Measurements from ENCODE around the gene SNX25. TPM values are rescaled to one million over a fixed set of nuclear protein-coding genes. Genes with fewer than 3 reads are reported as not detected.
A peak's percentile ranks its signal among the peaks of the same experiment; 100 is the strongest.

SNX25 gene
- polyA plus RNA-seq, 1 of the 3 experiments (the other 2 are of a cell fraction), result 8.5 TPM

DNA sequence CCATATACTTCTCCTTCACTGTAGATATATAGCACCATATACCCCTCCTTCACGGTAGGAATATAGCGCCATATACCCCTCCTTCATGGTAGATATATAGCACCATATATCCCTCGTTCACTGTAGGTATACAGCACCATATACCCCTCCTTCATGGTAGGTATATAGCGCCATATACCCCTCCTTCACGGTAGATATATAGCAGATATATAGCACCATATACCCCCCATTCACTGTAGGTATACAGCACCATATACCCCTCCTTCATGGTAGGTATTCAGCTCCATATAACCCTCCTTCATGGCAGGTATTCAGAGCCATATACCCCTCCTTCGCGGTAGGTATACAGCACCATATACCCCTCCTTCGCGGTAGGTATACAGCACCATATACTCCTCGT is 12.5 kb downstream of the SNX25 start:
- no peaks in the 10 kb centered on the region for H3K9me2 ChIP-seq
- H3K4me3 ChIP-seq (ENCODE audit: low read depth in 2 of 2, low read length in 1 of 2), result no peak overlapping the region
- H3K4me1 ChIP-seq (ENCODE audit: control insufficient read depth in 1 of 2, insufficient read depth in 2 of 2, low read depth in 1 of 2, low read length in 1 of 2), result peaks cover 0 to 26% of the 10 kb centered on the region in 2 experiments; a peak in 3 of 4 replicates
- ChIA-PET CTCF (interaction anchor here (1.0 kb wide), 1 partner anchor 25 kb away, joined by 3 read pairs; no protein-coding TSS in a partner anchor), POLR2A (no interaction called here)
- no peak for DNase-seq
- peaks cover 96% of the 10 kb centered on the region for H3K79me2 ChIP-seq (ENCODE audit: insufficient read depth)
- H3K36me3 ChIP-seq (replicated peaks in 1 of 2; ENCODE audit: control insufficient read depth in 1 of 2, insufficient read depth in 2 of 2, low read length in 1 of 2), result no peaks in the 10 kb centered on the region
- H3K27me3 ChIP-seq (ENCODE audit: insufficient read depth), result no peaks in the 10 kb centered on the region
- H4K20me1 ChIP-seq (ENCODE audit: insufficient read depth), result peaks cover 22% of the 10 kb centered on the region
- H3K9me3 ChIP-seq, result no peaks in the 10 kb centered on the region
- no peak overlapping the region for H3K4me2 ChIP-seq
- H3K9ac ChIP-seq, result no peak overlapping the region
- TF ChIP-seq, protein P1, sequence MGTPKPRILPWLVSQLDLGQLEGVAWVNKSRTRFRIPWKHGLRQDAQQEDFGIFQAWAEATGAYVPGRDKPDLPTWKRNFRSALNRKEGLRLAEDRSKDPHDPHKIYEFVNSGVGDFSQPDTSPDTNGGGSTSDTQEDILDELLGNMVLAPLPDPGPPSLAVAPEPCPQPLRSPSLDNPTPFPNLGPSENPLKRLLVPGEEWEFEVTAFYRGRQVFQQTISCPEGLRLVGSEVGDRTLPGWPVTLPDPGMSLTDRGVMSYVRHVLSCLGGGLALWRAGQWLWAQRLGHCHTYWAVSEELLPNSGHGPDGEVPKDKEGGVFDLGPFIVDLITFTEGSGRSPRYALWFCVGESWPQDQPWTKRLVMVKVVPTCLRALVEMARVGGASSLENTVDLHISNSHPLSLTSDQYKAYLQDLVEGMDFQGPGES (IDR thresholded peaks at IDR 0.05; ENCODE audit: low read depth, low read length), result no peak
- TF ChIP-seq NFIC (IDR thresholded peaks at IDR 0.05; ENCODE audit: borderline replicate concordance) (no peak), JUND (IDR thresholded peaks at IDR 0.05) (no peak)
- TF ChIP-seq, protein P2, sequence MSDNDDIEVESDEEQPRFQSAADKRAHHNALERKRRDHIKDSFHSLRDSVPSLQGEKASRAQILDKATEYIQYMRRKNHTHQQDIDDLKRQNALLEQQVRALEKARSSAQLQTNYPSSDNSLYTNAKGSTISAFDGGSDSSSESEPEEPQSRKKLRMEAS (IDR thresholded peaks at IDR 0.05; ENCODE audit: low read depth), result no peak
- H2AFZ ChIP-seq (ENCODE audit: low read depth), result no peak overlapping the region
- H3K27ac ChIP-seq (ENCODE audit: low read depth in 2 of 2, low read length in 1 of 2), result peak overlapping the region in 1 of 2 experiments; percentile 67; a peak in 1 of 4 replicates
- peaks cover 21% of the 10 kb centered on the region for H3F3A ChIP-seq (replicated peaks; ENCODE audit: insufficient read depth)
- WGBS (ENCODE audit: low lambda C conversion rate), result 69% methylated on average over 10 of the region's 10 CpGs

DNA sequence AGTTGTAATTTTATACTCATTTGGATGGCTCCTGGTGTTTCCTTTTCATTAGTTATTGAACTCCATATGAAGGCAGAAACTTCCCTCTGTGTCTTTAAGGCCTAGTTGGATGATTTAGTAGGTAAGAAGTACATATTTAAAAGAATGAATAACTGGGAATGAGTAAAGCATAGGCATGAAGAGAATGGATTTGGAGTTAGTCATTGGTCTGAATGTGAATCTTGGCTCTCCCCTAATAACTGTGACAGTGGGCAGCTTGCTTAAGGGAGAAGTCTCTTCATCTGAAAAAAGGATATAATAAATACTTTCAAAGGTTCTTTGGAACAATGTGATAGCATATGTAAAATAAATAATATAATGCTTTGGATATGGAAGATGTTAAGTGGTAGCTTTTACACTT is 13.2 kb downstream of the SNX25 start:
- Histone ChIP-seq H3K4me1 (ENCODE audit: control insufficient read depth in 1 of 2, insufficient read depth in 2 of 2, low read depth in 1 of 2, low read length in 1 of 2) (peaks cover 0 to 26% of the 10 kb centered on the region in 2 experiments; a peak in 3 of 4 replicates), H3K9ac (0 out of 2 replicates have a peak overlapping the region, but pooled peaks have one; percentile 25), H3K27me3 (ENCODE audit: insufficient read depth) (no peaks in the 10 kb centered on the region), H4K20me1 (ENCODE audit: insufficient read depth) (peaks cover 28% of the 10 kb centered on the region), H3K4me3 (ENCODE audit: low read depth in 2 of 2, low read length in 1 of 2) (no peak overlapping the region), H3F3A (replicated peaks; ENCODE audit: insufficient read depth) (peaks cover 21% of the 10 kb centered on the region), H3K79me2 (ENCODE audit: insufficient read depth) (peaks cover 96% of the 10 kb centered on the region), H3K27ac (ENCODE audit: low read depth in 2 of 2, low read length in 1 of 2) (peak overlapping the region in 1 of 2 experiments; percentile 67; a peak in 2 of 4 replicates), H3K4me2 (0 out of 2 replicates have a peak overlapping the region, but pooled peaks have one; percentile 47), H3K9me3 (no peaks in the 10 kb centered on the region), H3K36me3 (replicated peaks in 1 of 2; ENCODE audit: control insufficient read depth in 1 of 2, insufficient read depth in 2 of 2, low read length in 1 of 2) (no peaks in the 10 kb centered on the region), H3K9me2 (no peaks in the 10 kb centered on the region), H2AFZ (ENCODE audit: low read depth) (no peak overlapping the region)
- TF ChIP-seq RXRA (IDR thresholded peaks at IDR 0.05; ENCODE audit: borderline replicate concordance, low read depth) (no peak), GATA2 (CRISPR knock-in tag; IDR thresholded peaks at IDR 0.05) (no peak), SIN3A (IDR thresholded peaks at IDR 0.05; ENCODE audit: borderline replicate concordance, low read depth, low read length) (no peak), FOXJ3 (CRISPR knock-in tag; IDR thresholded peaks at IDR 0.05) (no peak), FOSL2 (IDR thresholded peaks at IDR 0.05; ENCODE audit: borderline replicate concordance, low read depth) (peak; percentile 74), CHD2 (IDR thresholded peaks at IDR 0.05; ENCODE audit: low read length, partially characterized antibody) (no peak)
- TF ChIP-seq, protein P3, sequence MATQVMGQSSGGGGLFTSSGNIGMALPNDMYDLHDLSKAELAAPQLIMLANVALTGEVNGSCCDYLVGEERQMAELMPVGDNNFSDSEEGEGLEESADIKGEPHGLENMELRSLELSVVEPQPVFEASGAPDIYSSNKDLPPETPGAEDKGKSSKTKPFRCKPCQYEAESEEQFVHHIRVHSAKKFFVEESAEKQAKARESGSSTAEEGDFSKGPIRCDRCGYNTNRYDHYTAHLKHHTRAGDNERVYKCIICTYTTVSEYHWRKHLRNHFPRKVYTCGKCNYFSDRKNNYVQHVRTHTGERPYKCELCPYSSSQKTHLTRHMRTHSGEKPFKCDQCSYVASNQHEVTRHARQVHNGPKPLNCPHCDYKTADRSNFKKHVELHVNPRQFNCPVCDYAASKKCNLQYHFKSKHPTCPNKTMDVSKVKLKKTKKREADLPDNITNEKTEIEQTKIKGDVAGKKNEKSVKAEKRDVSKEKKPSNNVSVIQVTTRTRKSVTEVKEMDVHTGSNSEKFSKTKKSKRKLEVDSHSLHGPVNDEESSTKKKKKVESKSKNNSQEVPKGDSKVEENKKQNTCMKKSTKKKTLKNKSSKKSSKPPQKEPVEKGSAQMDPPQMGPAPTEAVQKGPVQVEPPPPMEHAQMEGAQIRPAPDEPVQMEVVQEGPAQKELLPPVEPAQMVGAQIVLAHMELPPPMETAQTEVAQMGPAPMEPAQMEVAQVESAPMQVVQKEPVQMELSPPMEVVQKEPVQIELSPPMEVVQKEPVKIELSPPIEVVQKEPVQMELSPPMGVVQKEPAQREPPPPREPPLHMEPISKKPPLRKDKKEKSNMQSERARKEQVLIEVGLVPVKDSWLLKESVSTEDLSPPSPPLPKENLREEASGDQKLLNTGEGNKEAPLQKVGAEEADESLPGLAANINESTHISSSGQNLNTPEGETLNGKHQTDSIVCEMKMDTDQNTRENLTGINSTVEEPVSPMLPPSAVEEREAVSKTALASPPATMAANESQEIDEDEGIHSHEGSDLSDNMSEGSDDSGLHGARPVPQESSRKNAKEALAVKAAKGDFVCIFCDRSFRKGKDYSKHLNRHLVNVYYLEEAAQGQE (IDR thresholded peaks at IDR 0.05; ENCODE audit: low read depth, low read length), result no peak
- TF ChIP-seq, protein P4, sequence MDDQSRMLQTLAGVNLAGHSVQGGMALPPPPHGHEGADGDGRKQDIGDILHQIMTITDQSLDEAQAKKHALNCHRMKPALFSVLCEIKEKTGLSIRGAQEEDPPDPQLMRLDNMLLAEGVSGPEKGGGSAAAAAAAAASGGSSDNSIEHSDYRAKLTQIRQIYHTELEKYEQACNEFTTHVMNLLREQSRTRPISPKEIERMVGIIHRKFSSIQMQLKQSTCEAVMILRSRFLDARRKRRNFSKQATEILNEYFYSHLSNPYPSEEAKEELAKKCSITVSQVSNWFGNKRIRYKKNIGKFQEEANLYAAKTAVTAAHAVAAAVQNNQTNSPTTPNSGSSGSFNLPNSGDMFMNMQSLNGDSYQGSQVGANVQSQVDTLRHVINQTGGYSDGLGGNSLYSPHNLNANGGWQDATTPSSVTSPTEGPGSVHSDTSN (IDR thresholded peaks at IDR 0.05), result peak; percentile 18; the same call in 1 of the 2 replicates
- DNase-seq, result no peak
- ChIA-PET POLR2A (no interaction called here), CTCF (interaction anchor here (0.6 to 1.0 kb wide), 2 partner anchors 25 to 376 kb away, joined by 3 read pairs; no protein-coding TSS in a partner anchor)
